GM23338 (cell line): ENCODE measurements around the gene YPEL1. TPM values are rescaled to one million over a fixed set of nuclear protein-coding genes. Genes with fewer than 3 reads are reported as not detected.

Experiments used
- ATAC-seq: fragments of 200-7000 bp; cut with Tn5 transposase; 3 replicates; pipeline ENCODE4 v1.9.1; 2020
- DNase-seq: peaks from one replicate; pipeline ENCODE4 v3.0.0-alpha.2; 2015; ENCODE audit warnings: low spot score
- H2AFZ ChIP-seq: fragments of 200-600 bp; sonication (generic); 2 replicates; pipeline ENCODE4 v1.8.0; 2016; ENCODE audit warnings: antibody characterized with exemption, mild to moderate bottlenecking, moderate library complexity
- H3F3A ChIP-seq: fragments of 200-600 bp; sonication (generic); replicated peaks from 2 replicates; pipeline ENCODE4 v1.8.0; 2017; ENCODE audit warnings: antibody characterized with exemption, mixed run types, low read depth
- H3K27ac ChIP-seq: fragments of 200-600 bp; sonication (generic); 2 replicates; pipeline ENCODE4 v1.6.1; 2016; ENCODE audit warnings: low read depth
- H3K27me3 ChIP-seq: fragments of 200-600 bp; sonication (generic); 2 replicates; pipeline ENCODE4 v1.8.0; 2016; ENCODE audit warnings: mild to moderate bottlenecking, mixed run types, moderate library complexity; ENCODE audit not compliant: insufficient read depth
- H3K36me3 ChIP-seq: fragments of 200-600 bp; sonication (generic); 2 replicates; pipeline ENCODE4 v1.8.0; 2016; ENCODE audit warnings: mild to moderate bottlenecking; ENCODE audit not compliant: insufficient read depth
- H3K4me1 ChIP-seq: fragments of 200-600 bp; sonication (generic); 2 replicates; pipeline ENCODE4 v1.8.0; 2016; ENCODE audit warnings: mild to moderate bottlenecking, moderate library complexity; ENCODE audit not compliant: insufficient read depth
- H3K4me2 ChIP-seq: fragments of 200-600 bp; sonication (generic); 2 replicates; pipeline ENCODE4 v1.7.1; 2017; ENCODE audit warnings: mixed run types
- H3K4me3 ChIP-seq: fragments of 200-600 bp; sonication (generic); 2 replicates; pipeline ENCODE4 v1.6.1; 2016; ENCODE audit warnings: mixed run types
- H3K79me2 ChIP-seq: fragments of 200-600 bp; sonication (generic); replicated peaks from 2 replicates; pipeline ENCODE4 v1.8.0; 2017; ENCODE audit warnings: mild to moderate bottlenecking; ENCODE audit not compliant: insufficient read depth
- H3K9me2 ChIP-seq: fragments of 200-600 bp; sonication (generic); 2 replicates; pipeline ENCODE4 v1.8.0; 2017; ENCODE audit not compliant: insufficient read depth
- H4K20me1 ChIP-seq: fragments of 200-600 bp; sonication (generic); replicated peaks from 2 replicates; pipeline ENCODE4 v1.8.0; 2017; ENCODE audit warnings: mild to moderate bottlenecking; ENCODE audit not compliant: insufficient read depth
- H3K27ac Mint-ChIP-seq: 2 replicates; pipeline ENCODE4 v1.8.0; 2020; ENCODE audit warnings: inconsistent platforms, mild to moderate bottlenecking, moderate library complexity, mixed read lengths
- H3K27me3 Mint-ChIP-seq: 3 replicates; pipeline ENCODE4 v1.8.0; 2022; ENCODE audit warnings: low read depth, mild to moderate bottlenecking, moderate library complexity, mixed read lengths, inconsistent platforms; ENCODE audit not compliant: insufficient read depth, poor library complexity
- H3K36me3 Mint-ChIP-seq: 3 replicates; pipeline ENCODE4 v1.8.0; 2021; ENCODE audit warnings: low read depth, mild to moderate bottlenecking, inconsistent platforms, moderate library complexity, mixed read lengths
- H3K4me1 Mint-ChIP-seq: 3 replicates; pipeline ENCODE4 v1.8.0; 2020; ENCODE audit warnings: mild to moderate bottlenecking, inconsistent platforms, mixed read lengths
- H3K4me3 Mint-ChIP-seq: 3 replicates; pipeline ENCODE4 v1.8.0; 2021; ENCODE audit warnings: moderate library complexity, mild to moderate bottlenecking, inconsistent platforms, mixed read lengths
- H3K9me3 Mint-ChIP-seq: 3 replicates; pipeline ENCODE4 v1.8.0; 2020; ENCODE audit warnings: moderate library complexity, mild to moderate bottlenecking, inconsistent platforms, mixed read lengths
- CREB1 ChIP-seq: fragments of 250-450 bp; sonication (Bioruptor Pico); IDR thresholded peaks from 2 replicates; pipeline ENCODE4 v1.5.0; 2020; ENCODE audit warnings: low read depth, mild to moderate bottlenecking, moderate library complexity
- CTCF ChIP-seq, 2 experiments: fragments of 200-600 bp in 1 of 2; sonication (generic) in 1 of 2; conservative IDR thresholded peaks; 2 replicates each; pipeline versions ENCODE4 v1.5.1 to v1.6.1; 2016 to 2017; ENCODE audit warnings: antibody characterized with exemption in 2 of 2, low read depth in 2 of 2, mild to moderate bottlenecking in 2 of 2, moderate library complexity in 1 of 2
- ETS1 ChIP-seq: IDR thresholded peaks from 2 replicates; pipeline ENCODE4 v1.6.1; 2016; ENCODE audit warnings: antibody characterized with exemption
- EZH2 ChIP-seq: fragments of 200-600 bp; sonication (generic); IDR thresholded peaks from one replicate; pipeline ENCODE4 v1.8.0; 2017; ENCODE audit warnings: antibody characterized with exemption, mild to moderate bottlenecking, low read depth; ENCODE audit not compliant: unreplicated experiment
- EZH2phosphoT487 ChIP-seq: fragments of 200-600 bp; sonication (generic); IDR thresholded peaks from one replicate; pipeline ENCODE4 v1.8.1; 2018; ENCODE audit warnings: antibody characterized with exemption; ENCODE audit not compliant: unreplicated experiment
- JUNB ChIP-seq: IDR thresholded peaks from one replicate; pipeline ENCODE4 v1.6.1; 2016; ENCODE audit warnings: antibody characterized with exemption; ENCODE audit not compliant: unreplicated experiment
- NANOG ChIP-seq: IDR thresholded peaks from 2 replicates; pipeline ENCODE4 v1.6.1; 2016; ENCODE audit warnings: antibody characterized with exemption, borderline replicate concordance
- POLR2AphosphoS5 ChIP-seq: IDR thresholded peaks from 2 replicates; pipeline ENCODE4 v1.6.1; 2016; ENCODE audit warnings: antibody characterized with exemption, low read depth
- REST ChIP-seq: IDR thresholded peaks from one replicate; pipeline ENCODE4 v1.6.1; 2018; ENCODE audit warnings: antibody characterized with exemption; ENCODE audit not compliant: unreplicated experiment
- STAT1 ChIP-seq: IDR thresholded peaks from one replicate; pipeline ENCODE4 v1.6.1; 2016; ENCODE audit warnings: antibody characterized with exemption; ENCODE audit not compliant: unreplicated experiment
- ZNF114 ChIP-seq: fragments of 250-450 bp; sonication (Bioruptor Pico); IDR thresholded peaks from 2 replicates; pipeline ENCODE4 v1.5.0; 2020; ENCODE audit warnings: mild to moderate bottlenecking, moderate library complexity
- ZNF331 ChIP-seq: fragments of 250-450 bp; sonication (Bioruptor Pico); IDR thresholded peaks from 2 replicates; pipeline ENCODE4 v1.5.0; 2020; ENCODE audit warnings: low read depth, mild to moderate bottlenecking, moderate library complexity
- ZNF462 ChIP-seq: fragments of 250-450 bp; sonication (Bioruptor Pico); IDR thresholded peaks from 2 replicates; pipeline ENCODE4 v1.5.0; 2020; ENCODE audit warnings: mild to moderate bottlenecking, moderate library complexity
- polyA plus RNA-seq: library from polyadenylated mRNA; unstranded; fragments of >200 nt; fragmentation: Nextera tagmentation; extraction: Ambion mirVana; gene quantifications from 2 replicates; pipeline ENCODE4 v1.2.1, GENCODE V29; 2016
- total RNA-seq: library from RNA; depleted of rRNA; stranded (reverse); fragments of >200 nt; shearing (Covaris generic); gene quantifications from 2 replicates; pipeline ENCODE4 v1.2.3, GENCODE V29; 2014

The YPEL1 gene
- total and polyA plus RNA-seq, 2 experiments from 2014 or later, result 4.4 to 6.0 TPM

- 0 out of 2 replicates have a peak, but pooled peaks cover 4% of the 10 kb centered on the region for H3F3A ChIP-seq
- ATAC-seq (no peak), DNase-seq (no peak)
- H3K4me3 ChIP-seq, result no peak overlapping the region
- H3K27ac ChIP-seq, result no peak overlapping the region
- H3K27me3 Mint-ChIP-seq, result peaks cover 3% of the 10 kb centered on the region
- no peaks in the 10 kb centered on the region for H3K36me3 ChIP-seq
- H4K20me1 ChIP-seq, result no peaks in the 10 kb centered on the region
- no peaks in the 10 kb centered on the region for H3K4me1 ChIP-seq
- peaks cover 4% of the 10 kb centered on the region; the same call in 2 of the 3 replicates for H3K4me1 Mint-ChIP-seq
- no peaks in the 10 kb centered on the region for H3K27me3 ChIP-seq
- H3K4me2 ChIP-seq, result no peak overlapping the region
- H3K9me2 ChIP-seq, result no peaks in the 10 kb centered on the region
- H3K79me2 ChIP-seq, result no peaks in the 10 kb centered on the region
- no peaks in the 10 kb centered on the region for H3K9me3 Mint-ChIP-seq
- no peak overlapping the region for H3K27ac Mint-ChIP-seq
- TF ChIP-seq EZH2, result no peak
- TF ChIP-seq ZNF331, result no peak
- TF ChIP-seq REST, result no peak
- TF ChIP-seq ETS1, result no peak
- TF ChIP-seq ZNF462 (CRISPR knock-in tag), result no peak
- TF ChIP-seq CREB1 (CRISPR knock-in tag), result no peak
- TF ChIP-seq NANOG, result no peak
- TF ChIP-seq CTCF (conservative IDR thresholded peaks at IDR 0.05; ENCODE audit: low read depth in 2 of 2), result no peak
- no peak for TF ChIP-seq EZH2phosphoT487
- no peak for TF ChIP-seq JUNB
- no peak for TF ChIP-seq STAT1
- no peak for TF ChIP-seq ZNF114 (CRISPR knock-in tag)
- TF ChIP-seq POLR2AphosphoS5, result no peak
- H3K36me3 Mint-ChIP-seq, result no peaks in the 10 kb centered on the region
- no peak overlapping the region for H2AFZ ChIP-seq
- H3K4me3 Mint-ChIP-seq, result no peak overlapping the region
Measured at GRCh38 chr22:21710156-21710555, 25.4 kb downstream of the YPEL1 start.
